ENCODE results near the gene PKDCC. TPM values are rescaled to one million over a fixed set of nuclear protein-coding genes. Genes with fewer than 3 reads are reported as not detected.

Gene PKDCC
- total RNA-seq, 1 experiment from 2014 or later = 12.5 TPM

- H3K4me1 Mint-ChIP-seq (ENCODE audit: low read depth, unreplicated experiment) = peaks cover 15% of the 10 kb centered on the region
Observed at GRCh38 chr2:42049221-42050009, 1.6 kb downstream of the PKDCC start.

GRCh38 chr2:42050010-42050702, 2.3 kb downstream of the PKDCC start:
- Mint-ChIP-seq H3K9me3 (ENCODE audit: low read depth, unreplicated experiment) (no peaks in the 10 kb centered on the region), H3K4me3 (ENCODE audit: low read depth, unreplicated experiment) (peak overlapping the region; percentile 71), H3K27ac (ENCODE audit: unreplicated experiment) (no peak overlapping the region), H3K27me3 (ENCODE audit: unreplicated experiment) (peaks cover 17% of the 10 kb centered on the region), H3K36me3 (ENCODE audit: insufficient read depth, unreplicated experiment) (peaks cover 16% of the 10 kb centered on the region), H3K4me1 (ENCODE audit: low read depth, unreplicated experiment) (peaks cover 19% of the 10 kb centered on the region)
- no peak for DNase-seq
- intact Hi-C loops (cut with micrococcal nuclease; ENCODE audit: unreplicated experiment) = no loop called here
- TF ChIP-seq CTCF (IDR thresholded peaks at IDR 0.05; ENCODE audit: unreplicated experiment) = no peak
- no TSS peak for BruUV-seq (replicated peaks)
- CTCF ChIA-PET = no interaction called here

More at GRCh38 chr2:42049221-42050009, 1.6 kb downstream of the PKDCC start:
- Mint-ChIP-seq H3K4me3 (ENCODE audit: low read depth, unreplicated experiment) (peak overlapping the region; percentile 71), H3K9me3 (ENCODE audit: low read depth, unreplicated experiment) (no peaks in the 10 kb centered on the region), H3K36me3 (ENCODE audit: insufficient read depth, unreplicated experiment) (peaks cover 16% of the 10 kb centered on the region), H3K27me3 (ENCODE audit: unreplicated experiment) (peaks cover 25% of the 10 kb centered on the region), H3K27ac (ENCODE audit: unreplicated experiment) (no peak overlapping the region)
- intact Hi-C loops (cut with micrococcal nuclease; ENCODE audit: unreplicated experiment) = no loop called here
- CTCF ChIA-PET = no interaction called here
- TF ChIP-seq CTCF (IDR thresholded peaks at IDR 0.05; ENCODE audit: unreplicated experiment) = no peak
- BruUV-seq (replicated peaks) = TSS peak; percentile 46
- no peak for DNase-seq

GRCh38 chr2:42050703-42051542, 3.1 kb downstream of the PKDCC start:
- Mint-ChIP-seq H3K4me1 (ENCODE audit: low read depth, unreplicated experiment) (peaks cover 27% of the 10 kb centered on the region), H3K36me3 (ENCODE audit: insufficient read depth, unreplicated experiment) (peaks cover 16% of the 10 kb centered on the region), H3K9me3 (ENCODE audit: low read depth, unreplicated experiment) (no peaks in the 10 kb centered on the region), H3K27ac (ENCODE audit: unreplicated experiment) (no peak overlapping the region), H3K27me3 (ENCODE audit: unreplicated experiment) (peaks cover 13% of the 10 kb centered on the region), H3K4me3 (ENCODE audit: low read depth, unreplicated experiment) (peak overlapping the region; percentile 71)
- no peak for TF ChIP-seq CTCF (IDR thresholded peaks at IDR 0.05; ENCODE audit: unreplicated experiment)
- intact Hi-C loops (cut with micrococcal nuclease; ENCODE audit: unreplicated experiment) = no loop called here
- no TSS peak for BruUV-seq (replicated peaks)
- CTCF ChIA-PET = no interaction called here
- DNase-seq = no peak

- no peak for DNase-seq
- no peaks in the 10 kb centered on the region for H3K9me3 Mint-ChIP-seq (ENCODE audit: low read depth, unreplicated experiment)
- CTCF ChIA-PET = no interaction called here
- BruUV-seq (replicated peaks) = no TSS peak
- peaks cover 34% of the 10 kb centered on the region for H3K4me1 Mint-ChIP-seq (ENCODE audit: low read depth, unreplicated experiment)
- H3K36me3 Mint-ChIP-seq (ENCODE audit: insufficient read depth, unreplicated experiment) = peaks cover 20% of the 10 kb centered on the region
- H3K27ac Mint-ChIP-seq (ENCODE audit: unreplicated experiment) = no peak overlapping the region
- H3K4me3 Mint-ChIP-seq (ENCODE audit: low read depth, unreplicated experiment) = no peak overlapping the region
- intact Hi-C loops (cut with micrococcal nuclease; ENCODE audit: unreplicated experiment) = no loop called here
- H3K27me3 Mint-ChIP-seq (ENCODE audit: unreplicated experiment) = peaks cover 5% of the 10 kb centered on the region
- no peak for TF ChIP-seq CTCF (IDR thresholded peaks at IDR 0.05; ENCODE audit: unreplicated experiment)
Observed at GRCh38 chr2:42051543-42052235, 3.9 kb downstream of the PKDCC start.

Measured in Calu3 (cell line).